SU-DHL-6 (cell line): Measurements from ENCODE around the gene CDK6.

ENCODE experiments used
- H2AFZ ChIP-seq: fragments of 200-600 bp; sonication (generic); 2 replicates; pipeline ENCODE4 v1.6.1; 2014; ENCODE audit warnings: low read depth, mild to moderate bottlenecking, moderate library complexity, mixed read lengths, antibody characterized with exemption, low read length; ENCODE audit not compliant: severe bottlenecking
- H3F3A ChIP-seq: fragments of 200-600 bp; shearing (Covaris generic); 2 replicates; pipeline ENCODE4 v1.6.0; 2016; ENCODE audit warnings: antibody characterized with exemption, mild to moderate bottlenecking; ENCODE audit not compliant: insufficient read depth
- H3K27ac ChIP-seq: fragments of 200-600 bp; sonication (generic); 2 replicates; pipeline ENCODE4 v1.5.1; 2016; ENCODE audit warnings: low read depth, mild to moderate bottlenecking, low read length, moderate library complexity, mixed read lengths
- H3K27me3 ChIP-seq: fragments of 200-600 bp; sonication (generic), shearing (Covaris generic); 2 replicates; pipeline ENCODE4 v1.6.0; 2014; ENCODE audit warnings: mild to moderate bottlenecking, low read length
- H3K36me3 ChIP-seq: fragments of 200-600 bp; sonication (generic); 2 replicates; pipeline ENCODE4 v1.6.1; 2014; ENCODE audit warnings: mild to moderate bottlenecking, low read length, mixed read lengths
- H3K4me2 ChIP-seq: fragments of 300-600, 200-600 bp; shearing (Covaris generic), sonication (generic); 2 replicates; pipeline ENCODE4 v1.6.0; 2014; ENCODE audit warnings: low read length, low read depth, mild to moderate bottlenecking; ENCODE audit not compliant: poor library complexity, severe bottlenecking
- H3K4me3 ChIP-seq: fragments of 200-600 bp; sonication (generic); 2 replicates; pipeline ENCODE4 v1.5.1; 2014; ENCODE audit warnings: antibody characterized with exemption, low read length, mild to moderate bottlenecking, mixed read lengths; ENCODE audit not compliant: insufficient read depth, poor library complexity, severe bottlenecking
- H3K79me2 ChIP-seq: fragments of 200-600 bp; sonication (generic); 2 replicates; pipeline ENCODE4 v1.6.1; 2014; ENCODE audit warnings: mild to moderate bottlenecking, low read length, moderate library complexity; ENCODE audit not compliant: insufficient read depth
- H3K9ac ChIP-seq: fragments of 200-600 bp; sonication (generic); 2 replicates; pipeline ENCODE4 v1.7.0; 2014; ENCODE audit warnings: mild to moderate bottlenecking, low read length
- H3K9me2 ChIP-seq: fragments of 200-600 bp; sonication (generic); replicated peaks from 2 replicates; pipeline ENCODE4 v1.6.1; 2014; ENCODE audit warnings: low read length; ENCODE audit not compliant: insufficient read depth
- H3K9me3 ChIP-seq: fragments of 200-600 bp; sonication (generic); 2 replicates; pipeline ENCODE4 v1.6.1; 2014; ENCODE audit warnings: low read length, mixed read lengths; ENCODE audit not compliant: insufficient read depth
- H4K20me1 ChIP-seq: fragments of 200-600 bp; sonication (generic); 2 replicates; pipeline ENCODE4 v1.6.1; 2014; ENCODE audit warnings: low read depth, mild to moderate bottlenecking, antibody characterized with exemption, low read length, moderate library complexity, mixed read lengths
- CTCF ChIP-seq: fragments of 200-600 bp; sonication (generic); IDR thresholded peaks from one replicate; pipeline ENCODE4 v1.5.1; 2017; ENCODE audit warnings: antibody characterized with exemption, mild to moderate bottlenecking, low read length, moderate library complexity; ENCODE audit not compliant: insufficient read depth, poor library complexity, severe bottlenecking
- EZH2phosphoT487 ChIP-seq: fragments of 200-600 bp; sonication (generic), shearing (Covaris generic); conservative IDR thresholded peaks from 2 replicates; pipeline ENCODE4 v1.6.1; 2018; ENCODE audit warnings: mild to moderate bottlenecking, antibody characterized with exemption, low read length, moderate library complexity, mixed read lengths

CDK6 gene

DNA sequence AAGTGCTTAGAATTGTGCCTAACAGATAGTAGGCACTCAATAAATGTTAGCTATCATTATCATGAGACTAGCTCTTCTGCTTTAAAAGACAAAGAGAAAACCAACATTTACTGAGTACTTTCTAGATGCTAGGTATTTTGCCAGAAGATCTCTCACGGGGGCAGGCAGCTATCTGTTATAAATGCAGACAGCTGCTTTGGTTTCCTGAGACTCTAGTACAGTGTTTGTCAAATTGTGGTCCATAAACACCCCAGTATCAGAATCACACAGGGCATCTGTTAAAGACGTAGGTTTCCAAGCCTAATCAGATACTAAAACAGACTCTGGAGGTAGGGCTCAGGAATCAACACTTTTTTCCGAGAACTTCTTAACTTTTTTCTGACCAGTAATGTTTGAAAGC is 260.1 kb downstream of the CDK6 start:
- no peak overlapping the region for H3K4me2 ChIP-seq
- H3K4me3 ChIP-seq = no peak overlapping the region
- H3K79me2 ChIP-seq = peaks cover 32% of the 10 kb centered on the region
- H3K9ac ChIP-seq = no peak overlapping the region
- H3F3A ChIP-seq = peaks cover 31% of the 10 kb centered on the region; the same call in 1 of the 2 replicates
- H2AFZ ChIP-seq = no peak overlapping the region
- H4K20me1 ChIP-seq = peaks cover 12% of the 10 kb centered on the region; the same call in 1 of the 2 replicates
- H3K36me3 ChIP-seq = peaks cover 92% of the 10 kb centered on the region
- no peak overlapping the region for H3K27ac ChIP-seq
- H3K9me2 ChIP-seq = no peaks in the 10 kb centered on the region
- no peak for TF ChIP-seq EZH2phosphoT487
- H3K27me3 ChIP-seq = no peaks in the 10 kb centered on the region
- H3K9me3 ChIP-seq = no peaks in the 10 kb centered on the region

DNA sequence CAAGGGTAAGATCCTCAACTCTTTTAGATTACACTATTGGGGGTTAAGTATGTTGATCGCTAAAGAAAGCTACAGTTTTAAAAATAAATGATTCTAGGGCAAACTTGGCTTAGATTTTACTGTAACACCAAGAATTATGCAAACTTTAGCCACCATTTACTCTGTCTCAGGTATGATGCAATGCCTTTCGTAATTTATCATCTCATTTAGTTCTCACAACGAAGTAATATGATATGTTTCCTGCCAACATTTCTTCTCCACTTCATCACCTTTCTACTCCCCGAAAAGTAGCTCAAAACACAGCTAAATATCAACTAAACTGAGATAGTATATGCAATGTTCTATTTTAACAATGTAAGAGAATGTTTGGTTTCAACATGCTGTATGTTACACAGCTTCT is 267.2 kb downstream of the CDK6 start:
- Histone ChIP-seq H3K79me2 (0 out of 2 replicates have a peak, but pooled peaks cover 5% of the 10 kb centered on the region), H3K9ac (no peak overlapping the region), H3K4me3 (no peak overlapping the region), H3K27ac (no peak overlapping the region), H3K4me2 (no peak overlapping the region), H4K20me1 (peaks cover 2% of the 10 kb centered on the region; the same call in 1 of the 2 replicates), H3K27me3 (no peaks in the 10 kb centered on the region), H3F3A (peaks cover 22% of the 10 kb centered on the region; the same call in 1 of the 2 replicates), H2AFZ (no peak overlapping the region), H3K9me2 (no peaks in the 10 kb centered on the region), H3K9me3 (no peaks in the 10 kb centered on the region), H3K36me3 (peaks cover 63% of the 10 kb centered on the region; the same call in 1 of the 2 replicates)
- no peak for TF ChIP-seq EZH2phosphoT487
- TF ChIP-seq CTCF = no peak

DNA sequence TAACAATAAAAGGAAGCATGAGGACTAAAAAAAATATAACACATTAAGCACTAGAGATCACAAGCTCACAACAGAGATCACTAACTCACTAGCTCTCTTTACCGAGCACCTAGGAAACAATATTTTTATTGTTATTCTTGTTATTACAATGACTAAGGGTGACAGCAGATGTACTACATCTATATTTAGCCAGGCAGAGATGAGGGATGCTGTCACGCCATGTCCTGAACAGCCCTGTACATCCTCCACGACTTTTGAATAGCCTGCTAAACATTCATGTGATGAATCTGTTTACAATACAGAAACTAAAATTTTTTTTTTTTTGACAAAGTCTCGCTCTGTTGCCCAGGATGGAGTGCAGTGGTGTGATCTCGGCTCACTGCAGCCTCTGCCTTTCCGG is 268.9 kb downstream of the CDK6 start:
- 0 out of 2 replicates have a peak, but pooled peaks cover 5% of the 10 kb centered on the region for H3K79me2 ChIP-seq
- no peak overlapping the region for H3K27ac ChIP-seq
- peaks cover 58% of the 10 kb centered on the region; the same call in 1 of the 2 replicates for H3K36me3 ChIP-seq
- no peak overlapping the region for H3K9ac ChIP-seq
- H3K9me3 ChIP-seq = no peaks in the 10 kb centered on the region
- no peak overlapping the region for H2AFZ ChIP-seq
- H4K20me1 ChIP-seq = peaks cover 1% of the 10 kb centered on the region; the same call in 1 of the 2 replicates
- H3K4me3 ChIP-seq = no peak overlapping the region
- TF ChIP-seq CTCF (no peak), EZH2phosphoT487 (no peak)
- no peaks in the 10 kb centered on the region for H3K9me2 ChIP-seq
- H3K4me2 ChIP-seq = no peak overlapping the region
- H3K27me3 ChIP-seq = no peaks in the 10 kb centered on the region
- H3F3A ChIP-seq = peaks cover 20% of the 10 kb centered on the region; the same call in 1 of the 2 replicates

DNA sequence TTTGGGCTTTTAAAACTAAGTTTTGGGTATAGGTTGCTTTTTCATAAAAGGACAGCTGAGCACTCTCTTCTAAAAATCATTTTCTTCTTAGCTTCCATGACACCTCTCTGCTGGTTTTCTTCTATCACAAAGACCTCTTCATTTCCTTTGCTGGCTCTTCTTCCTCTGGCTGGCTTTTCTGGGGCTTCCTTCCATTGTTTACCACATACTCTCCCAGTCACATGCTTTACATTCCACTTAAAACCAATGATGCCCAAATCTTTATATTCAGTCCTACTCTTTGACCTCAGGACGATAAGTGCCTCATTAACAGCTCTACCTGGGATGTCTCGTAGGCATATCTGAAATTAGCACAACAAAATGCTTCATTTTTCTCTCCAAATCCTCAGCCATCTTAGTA is 273.0 kb downstream of the CDK6 start:
- TF ChIP-seq CTCF (no peak), EZH2phosphoT487 (no peak)
- Histone ChIP-seq H3K9me3 (no peaks in the 10 kb centered on the region), H3K27ac (no peak overlapping the region), H3K9me2 (no peaks in the 10 kb centered on the region), H3K36me3 (peaks cover 38% of the 10 kb centered on the region), H2AFZ (no peak overlapping the region), H3K4me3 (no peak overlapping the region), H4K20me1 (0 out of 2 replicates have a peak, but pooled peaks cover 2% of the 10 kb centered on the region), H3K27me3 (no peaks in the 10 kb centered on the region), H3K4me2 (no peak overlapping the region), H3K79me2 (no peaks in the 10 kb centered on the region), H3K9ac (no peak overlapping the region), H3F3A (no peaks in the 10 kb centered on the region)
